ENCODE measurements around the gene OR9I1. TPM values are rescaled to one million over a fixed set of nuclear protein-coding genes. Genes with fewer than 3 reads are reported as not detected.

OR9I1 gene
- total RNA-seq, 4 donors from 2014 or later, result not detected

DNA sequence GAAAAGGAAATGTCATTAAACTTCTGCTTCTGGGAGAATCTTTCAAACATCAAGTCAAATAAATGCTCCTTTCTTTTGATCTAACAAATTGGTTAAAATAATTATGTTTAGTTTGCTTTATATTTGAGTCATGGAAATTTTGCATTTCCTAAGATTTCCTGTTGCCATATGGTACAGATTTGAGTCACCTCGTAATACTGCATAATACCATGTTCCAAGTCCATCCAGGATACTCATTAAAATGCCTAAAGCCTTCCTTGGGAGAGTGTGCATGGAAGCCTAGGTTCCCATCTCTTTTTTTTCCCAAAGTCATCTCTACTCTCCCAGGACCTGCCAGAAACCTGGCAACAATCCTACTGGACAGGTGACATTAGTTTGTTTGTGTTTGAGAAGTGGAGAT lies 4.2 kb downstream of the OR9I1 start:
- Histone ChIP-seq H3K9me3 (no peaks in the 10 kb centered on the region), H3K4me3 (replicated peaks in 1 of 3) (no peak overlapping the region), H3K4me1 (no peaks in the 10 kb centered on the region), H3K27ac (no peak overlapping the region), H3K36me3 (no peaks in the 10 kb centered on the region), H3K27me3 (no peaks in the 10 kb centered on the region)
- intact Hi-C loops (cut with DNase I), result no loop called here
- DNase-seq, result no peak
- WGBS, 2 donors, result 73 to 77% methylated on average over 1 of the region's 1 CpG
- no peak for TF ChIP-seq POLR2A (IDR thresholded peaks at IDR 0.05)
- TF ChIP-seq, protein P1, sequence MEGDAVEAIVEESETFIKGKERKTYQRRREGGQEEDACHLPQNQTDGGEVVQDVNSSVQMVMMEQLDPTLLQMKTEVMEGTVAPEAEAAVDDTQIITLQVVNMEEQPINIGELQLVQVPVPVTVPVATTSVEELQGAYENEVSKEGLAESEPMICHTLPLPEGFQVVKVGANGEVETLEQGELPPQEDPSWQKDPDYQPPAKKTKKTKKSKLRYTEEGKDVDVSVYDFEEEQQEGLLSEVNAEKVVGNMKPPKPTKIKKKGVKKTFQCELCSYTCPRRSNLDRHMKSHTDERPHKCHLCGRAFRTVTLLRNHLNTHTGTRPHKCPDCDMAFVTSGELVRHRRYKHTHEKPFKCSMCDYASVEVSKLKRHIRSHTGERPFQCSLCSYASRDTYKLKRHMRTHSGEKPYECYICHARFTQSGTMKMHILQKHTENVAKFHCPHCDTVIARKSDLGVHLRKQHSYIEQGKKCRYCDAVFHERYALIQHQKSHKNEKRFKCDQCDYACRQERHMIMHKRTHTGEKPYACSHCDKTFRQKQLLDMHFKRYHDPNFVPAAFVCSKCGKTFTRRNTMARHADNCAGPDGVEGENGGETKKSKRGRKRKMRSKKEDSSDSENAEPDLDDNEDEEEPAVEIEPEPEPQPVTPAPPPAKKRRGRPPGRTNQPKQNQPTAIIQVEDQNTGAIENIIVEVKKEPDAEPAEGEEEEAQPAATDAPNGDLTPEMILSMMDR (IDR thresholded peaks at IDR 0.05), result no peak

DNA sequence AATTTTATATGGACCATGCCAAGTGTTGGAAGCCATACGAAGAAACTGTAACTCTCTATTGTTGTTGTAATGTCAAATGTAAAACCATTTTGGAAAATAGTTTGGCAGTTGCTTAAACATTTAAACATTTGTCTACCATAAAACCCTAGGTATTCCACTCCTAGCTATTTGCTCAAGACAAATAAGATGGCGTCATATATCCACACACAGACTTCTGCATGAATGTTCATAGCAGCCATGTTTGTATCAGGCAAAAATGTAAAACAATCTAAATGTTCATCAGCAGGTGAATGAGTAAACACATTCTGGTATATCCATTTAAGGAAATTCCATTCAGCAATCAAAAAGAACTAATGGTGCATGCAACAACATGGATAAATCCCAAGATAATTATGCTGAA lies 27.9 kb downstream of the OR9I1 start:
- WGBS, 2 donors, result 86 to 91% methylated on average over 2 of the region's 2 CpGs
- Histone ChIP-seq H3K36me3 (no peaks in the 10 kb centered on the region), H3K27ac (no peak overlapping the region), H3K4me3 (replicated peaks in 1 of 3) (no peak overlapping the region), H3K9me3 (no peaks in the 10 kb centered on the region), H3K27me3 (no peaks in the 10 kb centered on the region), H3K4me1 (no peaks in the 10 kb centered on the region)
- intact Hi-C loops (cut with DNase I), result no loop called here
- DNase-seq, result no peak
- no peak for TF ChIP-seq POLR2A (IDR thresholded peaks at IDR 0.05)
- TF ChIP-seq, protein P1 (IDR thresholded peaks at IDR 0.05), result no peak

DNA sequence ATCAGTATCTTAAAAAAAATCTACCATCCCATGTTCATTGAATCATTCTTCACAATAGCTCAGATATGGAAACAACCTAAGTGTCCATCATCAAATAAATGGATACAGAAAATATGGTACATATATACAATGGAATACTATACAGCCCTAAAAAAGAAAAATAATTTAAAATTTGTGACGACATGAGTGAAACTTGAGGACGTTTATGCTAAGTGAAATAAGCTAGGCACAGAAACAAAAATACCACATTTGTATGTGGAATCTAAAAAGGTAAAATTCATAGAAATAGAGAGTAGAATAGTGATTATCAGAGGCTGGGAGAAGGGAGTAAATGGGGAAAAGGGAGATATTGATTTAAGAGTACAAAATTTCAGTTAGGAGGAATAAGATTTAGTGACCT lies 38.8 kb downstream of the OR9I1 start:
- no peaks in the 10 kb centered on the region for H3K4me1 ChIP-seq
- intact Hi-C loops (cut with DNase I), result no loop called here
- no peak overlapping the region for H3K4me3 ChIP-seq (replicated peaks in 1 of 3)
- H3K27ac ChIP-seq, result no peak overlapping the region
- 57 to 65% methylated on average over 2 of the region's 2 CpGs for WGBS, 2 donors
- no peaks in the 10 kb centered on the region for H3K36me3 ChIP-seq
- no peaks in the 10 kb centered on the region for H3K27me3 ChIP-seq
- H3K9me3 ChIP-seq, result no peaks in the 10 kb centered on the region
- no peak for TF ChIP-seq POLR2A (IDR thresholded peaks at IDR 0.05)
- TF ChIP-seq, protein P1 (IDR thresholded peaks at IDR 0.05), result no peak
- DNase-seq, result no peak

DNA sequence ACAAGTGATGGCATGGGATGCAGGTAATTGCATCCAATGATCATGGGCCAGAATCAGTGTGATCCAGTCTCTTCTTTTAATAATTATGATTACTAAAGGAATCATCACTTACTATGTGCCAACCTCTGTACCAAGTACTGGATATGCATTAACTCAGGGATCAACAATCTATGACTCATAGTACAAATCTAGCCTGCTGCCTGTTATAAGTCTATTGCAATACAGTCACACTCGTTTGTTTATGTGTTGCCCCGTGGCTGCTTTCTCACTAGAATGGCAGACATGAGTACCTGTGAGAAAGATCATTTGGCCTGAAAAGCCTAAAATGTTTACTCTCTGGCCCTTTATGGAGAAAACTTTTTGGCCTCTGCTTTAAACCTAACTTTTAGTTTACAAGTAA lies 49.5 kb downstream of the OR9I1 start:
- TF ChIP-seq, protein P1 (IDR thresholded peaks at IDR 0.05), result no peak
- no peak for TF ChIP-seq POLR2A (IDR thresholded peaks at IDR 0.05)
- no peak for DNase-seq
- H3K27me3 ChIP-seq, result no peaks in the 10 kb centered on the region
- H3K4me3 ChIP-seq (replicated peaks in 1 of 3), result no peak overlapping the region
- no peaks in the 10 kb centered on the region for H3K9me3 ChIP-seq
- 28 to 32% methylated on average over 2 of the region's 2 CpGs for WGBS, 2 donors
- H3K36me3 ChIP-seq, result no peaks in the 10 kb centered on the region
- H3K4me1 ChIP-seq, result no peaks in the 10 kb centered on the region
- intact Hi-C loops (cut with DNase I), result no loop called here
- no peak overlapping the region for H3K27ac ChIP-seq

DNA sequence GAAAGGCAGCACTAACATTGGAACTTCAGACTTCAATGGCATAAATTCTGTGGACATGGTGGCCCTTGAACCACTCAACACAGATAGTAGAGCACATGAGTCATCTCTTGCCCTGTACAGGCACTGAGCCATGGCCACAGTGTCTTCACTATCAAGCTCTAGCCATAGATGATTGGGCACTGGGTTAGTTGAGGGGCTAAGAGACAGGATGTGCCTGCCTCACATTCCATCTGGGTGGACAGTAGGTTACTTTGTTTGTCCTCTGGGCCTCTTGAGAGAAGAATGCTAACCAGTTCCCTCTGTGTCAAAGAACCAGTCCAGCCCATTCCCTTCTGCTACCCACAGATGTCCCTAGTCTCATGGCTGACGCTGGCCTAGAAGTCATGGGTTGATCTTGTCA lies 54.7 kb downstream of the OR9I1 start:
- H3K36me3 ChIP-seq, result no peaks in the 10 kb centered on the region
- 83 to 93% methylated on average over 1 of the region's 1 CpG for WGBS, 2 donors
- no peaks in the 10 kb centered on the region for H3K4me1 ChIP-seq
- H3K27me3 ChIP-seq, result no peaks in the 10 kb centered on the region
- DNase-seq, result no peak
- TF ChIP-seq, protein P1 (IDR thresholded peaks at IDR 0.05), result no peak
- TF ChIP-seq POLR2A (IDR thresholded peaks at IDR 0.05), result no peak
- no peak overlapping the region for H3K27ac ChIP-seq
- H3K9me3 ChIP-seq, result no peaks in the 10 kb centered on the region
- H3K4me3 ChIP-seq (replicated peaks in 1 of 3), result no peak overlapping the region
- intact Hi-C loops (cut with DNase I), result no loop called here
